Limb (tissue), 2 donors: ENCODE measurements around the gene ARHGAP15.

Source experiments
- DNase-seq, 2 donors: peaks; one replicate each; pipeline ENCODE4 v3.0.0-alpha.2; 2016; ENCODE audit errors: extremely low spot score in 2 of 2

Gene ARHGAP15

DNA sequence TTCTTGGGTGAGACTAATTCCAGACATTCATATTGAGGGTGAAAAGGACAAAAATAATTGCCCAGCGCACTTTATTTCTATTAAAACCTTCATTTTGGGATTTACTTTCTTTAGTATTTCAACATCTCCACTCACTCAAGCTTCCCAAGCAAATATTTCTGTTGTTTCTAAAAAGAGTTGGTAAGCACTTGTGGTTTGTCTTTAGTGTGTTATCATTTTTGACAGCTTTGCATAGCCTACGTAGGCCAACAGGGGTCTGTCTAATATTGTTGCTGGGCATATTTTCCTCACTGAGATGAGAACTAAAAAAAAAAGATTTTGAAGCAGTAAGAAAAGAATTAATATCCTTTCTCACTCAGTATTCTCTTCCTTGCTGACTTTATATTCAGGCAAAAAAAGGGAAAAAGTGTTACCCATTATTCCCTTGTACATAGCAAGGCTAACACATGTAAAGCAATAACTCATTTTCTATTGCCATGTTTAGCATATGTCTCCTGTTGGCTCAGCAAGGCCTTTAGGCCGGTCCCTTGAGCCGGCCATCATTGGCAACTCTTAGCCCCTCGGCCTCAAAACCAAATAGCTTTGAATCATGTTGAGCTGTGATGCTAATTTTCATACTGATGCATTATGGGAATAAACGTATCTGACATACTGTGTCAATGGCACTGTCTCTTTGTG, 494.2 kb downstream of the ARHGAP15 start:
- DNase-seq: no peak

DNA sequence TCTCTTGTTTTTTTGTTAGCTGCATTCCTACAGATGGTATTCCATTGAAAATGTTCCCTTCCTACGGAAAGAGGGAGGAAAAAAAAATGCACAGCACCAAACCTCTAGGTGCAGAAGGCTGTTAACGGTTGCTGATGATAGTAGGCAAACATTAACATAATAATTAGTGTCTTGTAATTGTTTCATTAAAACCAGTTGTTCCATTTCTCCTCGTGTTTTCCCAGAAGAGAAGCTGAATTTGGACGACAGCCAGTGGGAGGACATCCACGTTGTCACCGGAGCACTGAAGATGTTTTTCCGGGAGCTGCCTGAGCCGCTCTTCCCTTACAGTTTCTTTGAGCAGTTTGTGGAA, 494.7 kb downstream of the ARHGAP15 start:
- no peak for DNase-seq

DNA sequence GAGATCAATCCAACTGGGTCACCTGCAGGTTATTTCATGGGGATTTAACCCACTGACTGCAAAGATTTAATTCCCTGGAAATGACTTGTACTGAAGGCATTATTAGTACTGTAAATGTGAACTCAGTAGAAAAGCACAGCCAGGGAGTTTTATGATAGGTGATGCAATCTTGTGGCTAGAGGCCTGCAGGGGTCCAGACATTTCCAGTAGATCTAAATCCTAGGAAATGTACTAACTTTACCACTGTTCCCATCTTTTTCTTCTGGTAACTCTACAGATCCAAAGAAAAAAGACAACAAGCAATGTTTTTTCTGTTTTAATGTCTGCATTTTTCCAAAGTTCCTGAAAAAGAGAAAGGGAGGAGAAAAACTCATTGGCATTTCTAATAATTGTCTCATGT, 500.1 kb downstream of the ARHGAP15 start:
- no peak for DNase-seq

DNA sequence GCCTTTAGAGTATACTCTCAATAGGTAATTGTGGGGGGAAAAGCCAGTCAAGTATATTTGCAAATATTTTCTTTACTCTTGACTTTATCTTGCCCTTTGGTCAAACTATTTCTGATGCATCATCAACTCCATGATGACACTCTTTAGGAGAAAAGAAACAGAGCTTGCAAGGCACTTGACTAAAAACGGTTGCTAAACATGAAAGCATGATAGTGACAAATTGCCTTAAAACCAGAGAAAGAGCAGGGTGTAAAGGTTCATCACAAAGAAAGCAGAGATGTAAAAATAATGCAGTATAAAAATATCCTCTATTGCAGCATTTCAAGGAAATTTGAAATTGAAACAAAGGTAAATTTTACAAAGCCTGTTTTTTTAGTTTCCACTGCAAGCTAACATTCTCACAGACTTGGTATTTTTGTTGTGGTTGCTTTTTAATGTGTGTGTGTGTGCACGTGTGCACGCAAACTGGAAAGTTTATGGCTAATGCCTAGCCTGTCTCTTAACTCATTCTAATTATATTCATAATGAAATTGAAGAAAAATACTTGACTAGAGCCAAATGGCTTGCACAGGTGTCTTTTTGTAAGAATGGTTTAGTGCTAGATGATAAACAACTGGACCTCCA, 503.6 kb downstream of the ARHGAP15 start:
- no peak for DNase-seq

DNA sequence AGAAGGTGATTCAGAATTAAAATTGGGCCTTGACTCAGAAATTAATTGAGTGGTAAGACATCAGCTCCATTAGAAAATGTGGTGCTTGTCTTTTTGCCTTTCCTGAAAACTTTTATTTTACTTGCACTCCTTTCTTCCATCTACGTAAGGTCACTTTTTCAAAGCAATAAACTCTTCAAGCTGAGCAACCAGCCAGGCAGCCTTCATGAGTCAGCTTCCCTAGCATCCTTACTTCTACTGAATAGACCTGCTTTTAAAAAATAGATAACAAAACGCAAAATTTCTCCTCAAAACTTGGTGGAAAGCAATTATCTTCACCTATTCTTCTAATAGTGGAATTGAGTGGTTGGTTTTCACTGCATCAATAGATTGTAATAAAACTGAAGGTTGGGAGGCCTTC, 504.2 kb downstream of the ARHGAP15 start:
- DNase-seq: no peak

DNA sequence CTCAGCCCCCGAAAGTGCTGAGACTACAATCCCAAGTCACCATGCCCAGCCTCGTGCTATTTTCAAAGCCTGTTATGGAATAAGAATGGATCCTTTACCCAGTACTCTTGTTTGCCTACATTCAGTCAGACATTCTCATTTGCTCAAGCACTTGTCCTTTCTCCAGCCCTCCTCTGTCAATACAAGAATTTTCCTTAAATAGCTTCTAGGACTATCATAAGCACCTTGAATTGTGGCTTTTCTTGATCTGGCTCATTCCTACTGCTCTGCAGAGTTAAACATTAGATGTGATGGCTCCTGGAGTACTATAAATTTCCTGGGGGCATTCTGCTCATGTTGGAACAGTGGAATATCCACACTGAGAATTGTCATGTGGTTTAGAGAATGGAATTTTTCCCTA, 506.1 kb downstream of the ARHGAP15 start:
- DNase-seq: no peak

DNA sequence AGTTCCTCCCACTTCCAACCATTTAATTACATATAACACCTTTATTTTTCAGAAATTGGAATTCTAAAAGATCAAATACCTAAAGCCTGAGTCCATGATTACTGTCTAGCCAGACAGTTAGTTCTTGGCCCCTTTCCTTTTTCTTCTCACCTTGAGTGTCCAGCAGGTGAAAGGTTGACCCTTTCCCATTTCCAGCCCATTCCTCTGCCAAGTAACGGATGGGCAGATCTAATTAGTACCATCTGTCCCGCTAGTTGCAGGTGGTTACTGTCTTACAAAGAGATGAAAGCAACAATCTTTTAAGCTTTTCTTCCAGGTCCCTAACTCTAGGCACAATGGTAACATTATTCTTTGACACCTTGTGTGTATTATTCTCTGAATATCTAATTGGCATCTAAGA, 506.7 kb downstream of the ARHGAP15 start:
- no peak for DNase-seq

DNA sequence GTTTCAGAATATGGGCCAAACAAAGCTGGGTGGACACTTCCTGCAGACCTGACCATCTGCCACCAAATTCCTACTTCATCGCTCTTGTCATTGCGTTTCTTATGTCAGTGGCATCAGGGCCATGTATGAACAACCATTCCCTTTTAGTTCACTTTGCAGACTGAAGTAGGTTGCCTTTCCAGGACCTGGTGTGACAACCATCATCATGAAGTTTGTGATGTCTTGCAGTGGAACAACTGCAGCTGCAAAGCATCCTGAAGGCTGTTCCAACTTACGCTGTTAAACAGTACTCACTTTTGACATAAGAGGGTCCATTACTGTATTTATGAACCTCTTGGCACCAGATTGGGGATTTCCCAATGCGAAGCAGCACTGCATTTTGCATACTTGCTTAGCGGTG, 511.6 kb downstream of the ARHGAP15 start:
- no peak for DNase-seq

DNA sequence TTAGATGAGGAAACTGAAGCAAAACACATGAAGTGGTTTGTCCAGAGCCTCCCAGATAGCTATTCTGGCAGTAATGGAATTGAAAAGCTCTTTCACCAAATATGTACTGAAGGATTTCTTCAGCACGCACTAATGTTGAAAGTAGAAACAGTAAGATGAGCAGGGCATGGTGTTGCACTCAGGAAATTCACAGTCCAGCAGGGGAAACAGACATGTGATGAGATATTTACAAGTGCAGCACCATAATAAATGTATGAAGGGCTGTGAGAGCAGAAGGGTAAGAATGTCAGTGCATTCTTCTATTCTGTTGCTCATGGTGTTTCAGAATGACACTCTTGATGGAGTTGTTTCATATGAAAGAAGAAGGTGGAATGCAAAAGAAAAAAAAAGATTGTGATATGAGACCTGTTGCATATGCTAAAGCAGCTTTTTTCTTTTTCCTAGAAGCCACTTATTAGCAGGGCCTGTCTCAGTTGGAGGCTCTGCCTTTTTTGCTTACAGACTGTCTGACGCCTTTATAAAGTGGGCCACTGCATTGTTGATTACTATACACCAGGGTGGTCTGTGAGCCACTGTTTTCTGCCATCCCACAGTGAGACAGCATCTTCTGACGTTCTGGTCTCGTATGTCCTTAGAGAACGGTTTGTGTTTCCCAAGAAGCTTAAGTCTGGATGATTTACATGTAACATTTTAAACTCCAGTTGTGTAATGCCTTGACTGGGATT, 516.9 kb downstream of the ARHGAP15 start:
- DNase-seq: no peak

DNA sequence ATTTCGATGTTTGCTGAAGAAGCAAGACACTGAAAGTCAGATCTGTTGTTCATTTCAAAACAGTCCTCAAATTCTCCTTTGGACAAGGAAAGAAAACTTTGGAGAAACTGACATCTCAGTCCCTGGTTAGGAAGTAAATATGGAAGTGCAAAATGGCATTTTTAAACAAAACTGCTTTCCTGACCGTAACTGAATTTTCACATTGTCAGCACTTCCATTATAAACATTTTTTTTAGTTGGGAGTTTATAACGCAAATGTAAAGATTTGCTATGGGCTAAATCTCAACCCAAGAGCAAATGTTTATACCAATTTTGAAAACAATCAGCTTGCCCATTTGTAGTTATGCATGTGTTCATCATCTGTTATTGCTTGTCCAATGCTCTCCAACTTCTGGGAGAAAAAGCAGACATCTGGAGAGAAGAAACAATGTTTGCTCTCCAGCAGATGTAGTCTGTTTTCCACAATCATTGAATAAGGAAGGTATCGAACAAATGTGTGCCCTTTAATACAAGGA, 520.1 kb downstream of the ARHGAP15 start:
- DNase-seq: no peak

DNA sequence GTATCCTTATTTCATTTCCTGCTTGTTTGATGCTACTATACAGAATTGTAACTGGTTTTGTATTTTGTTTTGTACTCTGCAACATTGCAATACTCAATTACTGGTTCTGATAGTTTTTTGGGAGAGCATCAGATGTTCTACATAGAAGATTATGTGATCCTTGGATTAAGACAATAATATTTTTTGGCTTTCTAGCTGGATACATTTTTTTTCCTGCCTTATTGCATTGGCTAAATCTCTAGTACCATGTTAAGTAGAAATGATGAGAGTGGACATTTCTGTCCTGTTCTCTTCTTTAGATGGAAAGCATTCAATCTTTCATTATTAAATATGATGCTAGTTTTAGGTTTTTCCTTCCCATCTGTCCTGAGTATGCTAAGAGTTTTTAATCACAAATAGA, 523.5 kb downstream of the ARHGAP15 start:
- no peak for DNase-seq

DNA sequence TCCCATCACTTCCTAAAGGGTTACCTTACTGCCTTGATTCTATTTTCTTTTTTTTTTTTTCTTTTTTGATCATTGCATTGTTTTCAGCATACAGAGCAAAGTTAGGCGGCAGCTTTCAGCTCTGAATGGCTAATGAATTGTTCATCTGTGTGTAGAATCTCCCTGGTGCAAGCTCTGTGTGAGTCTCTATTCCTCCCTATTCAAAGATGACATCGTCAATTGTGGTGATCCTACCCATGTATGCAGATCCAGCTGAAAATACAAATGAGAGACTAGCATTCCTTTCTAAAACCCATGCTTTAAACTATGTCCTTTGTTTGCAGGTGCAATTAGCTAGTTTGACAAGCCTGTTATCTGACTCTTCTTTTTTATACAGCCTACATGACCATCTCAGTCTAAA, 539.0 kb downstream of the ARHGAP15 start:
- DNase-seq: no peak

DNA sequence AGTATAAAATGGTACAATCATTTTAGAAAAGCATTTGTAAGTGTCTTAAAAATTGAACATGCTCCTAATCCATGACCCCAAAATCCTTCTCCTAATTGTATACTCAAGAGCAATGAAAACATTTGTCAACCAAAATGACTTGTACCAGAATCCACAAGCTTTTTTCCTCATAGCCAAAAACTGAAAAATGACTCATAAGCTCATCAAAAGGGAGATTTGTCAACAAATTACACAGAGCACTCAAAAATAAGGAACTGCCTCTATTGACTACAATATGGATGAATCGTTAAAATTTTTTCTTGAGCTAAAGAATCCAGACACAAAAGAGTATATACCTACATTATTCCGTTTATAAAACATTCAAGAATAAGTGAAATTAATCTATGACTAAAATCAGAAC, 544.8 kb downstream of the ARHGAP15 start:
- DNase-seq: no peak

DNA sequence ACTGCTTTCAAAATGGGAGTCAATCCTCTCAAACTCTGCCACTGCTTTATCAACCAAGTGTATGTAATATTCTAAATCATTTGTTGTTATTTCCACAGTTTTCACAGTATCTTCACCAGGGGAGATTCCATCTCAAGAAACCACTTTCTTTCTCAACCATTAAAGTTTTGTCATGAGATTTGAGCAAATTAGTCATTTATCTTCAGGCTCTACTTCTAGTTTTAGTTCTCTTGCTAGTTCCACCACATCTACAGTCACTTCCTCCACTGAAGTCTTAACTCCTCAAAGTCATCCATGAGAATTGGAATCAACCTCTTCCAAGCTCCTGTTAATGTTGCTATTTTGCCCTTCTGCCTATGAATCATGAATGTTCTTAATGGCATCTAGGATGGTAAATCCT, 545.8 kb downstream of the ARHGAP15 start:
- DNase-seq: no peak

DNA sequence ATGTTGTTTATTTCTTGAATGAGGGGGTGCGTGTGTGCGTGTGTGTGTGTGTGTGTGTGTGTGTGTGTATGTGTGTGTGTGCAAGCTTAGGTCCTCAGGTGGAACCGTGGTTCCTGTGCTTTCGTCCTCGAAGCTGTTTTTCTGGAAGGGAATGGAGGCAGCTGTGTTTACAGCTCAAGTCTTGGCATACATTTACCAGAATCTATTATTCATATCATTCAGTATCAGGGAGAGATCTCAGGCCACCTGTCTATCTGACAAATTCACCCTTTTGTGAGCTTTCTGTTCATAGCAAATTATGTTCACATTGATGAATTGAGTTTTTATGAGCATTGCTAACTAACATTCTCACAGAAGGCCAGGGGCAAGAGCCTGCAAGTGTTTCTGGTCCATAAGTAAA, 550.4 kb downstream of the ARHGAP15 start:
- DNase-seq: no peak

DNA sequence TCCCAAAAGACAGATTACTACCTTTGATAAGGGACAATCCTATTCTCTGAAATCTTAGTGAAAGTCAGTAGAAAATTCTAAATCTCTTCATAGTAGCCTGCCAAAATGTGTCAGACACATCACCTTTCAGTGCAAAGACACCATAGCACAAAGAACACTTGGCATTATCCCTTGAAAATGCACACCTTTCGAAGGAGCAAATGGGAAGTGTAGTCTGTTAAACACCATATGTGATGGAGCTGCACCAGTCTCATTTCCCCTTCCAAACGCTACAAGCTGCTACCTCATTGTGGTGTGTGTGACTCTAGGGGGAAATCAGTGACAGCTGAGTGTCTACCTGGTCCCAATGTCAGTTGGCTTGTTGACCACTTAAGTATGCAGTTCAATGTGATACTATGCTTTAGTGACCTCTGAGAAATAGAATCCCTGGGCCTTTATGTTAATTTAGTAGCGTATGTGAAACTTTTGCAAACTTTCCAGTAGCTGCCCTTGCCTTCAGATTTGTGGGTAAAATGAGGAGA, 551.7 kb downstream of the ARHGAP15 start:
- DNase-seq: no peak

DNA sequence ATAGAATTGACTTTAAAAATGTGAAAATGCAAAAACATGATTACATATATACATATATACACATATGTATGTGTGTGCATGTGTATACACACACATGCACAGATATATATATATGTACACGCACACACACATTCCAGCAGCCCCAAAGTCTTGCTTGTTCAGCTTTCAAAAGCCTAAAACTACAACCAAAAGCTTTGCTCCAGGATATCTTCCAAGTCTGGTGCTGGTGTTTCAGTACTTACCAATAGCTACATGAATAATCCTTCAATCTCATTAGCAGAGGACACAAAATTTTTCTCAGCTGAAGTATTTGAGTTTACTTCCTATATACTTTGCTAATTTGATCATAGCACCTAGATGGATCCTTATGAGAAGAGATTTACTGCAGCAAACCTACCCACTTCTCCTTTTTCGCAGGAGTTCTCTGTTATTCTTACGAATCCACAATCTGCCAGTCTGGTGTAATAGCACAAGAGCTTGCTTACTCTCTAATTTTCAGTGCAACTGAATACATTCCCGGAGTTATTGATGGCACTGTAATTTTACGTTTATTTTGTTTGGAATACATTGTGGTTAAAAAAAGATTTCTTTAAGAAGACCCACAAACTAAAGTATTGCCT, 553.3 kb downstream of the ARHGAP15 start:
- DNase-seq: no peak

DNA sequence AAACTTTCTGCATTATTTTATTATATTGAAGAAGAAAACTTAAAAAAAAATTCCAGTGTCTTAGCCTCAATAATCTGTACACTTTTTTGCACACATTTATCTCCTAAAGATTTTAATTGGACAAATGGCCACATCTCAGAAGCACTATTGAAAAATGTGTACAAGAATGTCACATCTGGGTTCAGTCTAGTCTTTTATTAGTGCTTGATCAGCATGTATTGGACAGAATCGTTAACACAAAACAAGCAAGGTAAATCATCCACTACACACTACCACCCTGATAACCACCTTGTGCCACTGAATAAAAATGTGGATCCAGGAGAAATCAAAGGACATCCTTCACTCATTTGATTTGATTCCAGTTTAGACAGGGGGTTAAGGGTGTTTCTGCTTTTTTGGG, 554.8 kb downstream of the ARHGAP15 start:
- no peak for DNase-seq

DNA sequence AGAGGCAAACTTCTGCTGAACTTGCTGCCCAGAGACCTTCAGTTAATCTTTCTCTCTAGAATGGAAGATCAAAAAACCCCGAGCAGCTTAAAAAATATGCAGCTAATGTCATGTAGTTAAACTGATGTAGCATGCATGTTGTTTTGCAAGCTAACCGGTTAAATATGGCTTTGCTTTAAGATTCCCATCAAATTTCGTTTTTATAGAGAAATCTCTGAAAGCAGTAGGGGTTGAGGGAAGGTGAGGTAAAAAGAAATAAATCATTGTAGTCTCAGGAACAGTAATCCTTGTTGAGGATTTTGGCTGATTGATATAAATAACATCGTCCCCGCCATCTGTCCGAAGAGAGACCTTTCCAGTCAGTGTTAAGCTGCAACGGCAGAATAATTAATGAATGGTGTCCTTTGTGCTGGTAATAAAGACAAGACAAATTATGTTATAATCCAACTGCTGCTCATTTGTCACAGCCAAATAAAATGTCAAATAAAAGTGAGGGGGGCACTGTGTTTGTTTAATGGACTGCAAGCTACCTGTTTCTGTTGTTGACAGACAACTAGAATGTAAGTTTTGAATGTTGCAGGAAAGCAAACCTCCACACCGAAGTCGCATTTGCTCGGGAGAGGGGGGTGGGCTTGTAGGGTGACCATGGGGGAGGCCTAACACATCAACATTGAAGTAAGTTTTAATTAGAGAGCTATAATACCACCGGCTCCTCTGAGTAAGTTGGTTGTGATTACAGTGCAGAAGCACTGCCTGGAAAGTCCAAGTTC, 555.5 kb downstream of the ARHGAP15 start:
- DNase-seq: no peak

DNA sequence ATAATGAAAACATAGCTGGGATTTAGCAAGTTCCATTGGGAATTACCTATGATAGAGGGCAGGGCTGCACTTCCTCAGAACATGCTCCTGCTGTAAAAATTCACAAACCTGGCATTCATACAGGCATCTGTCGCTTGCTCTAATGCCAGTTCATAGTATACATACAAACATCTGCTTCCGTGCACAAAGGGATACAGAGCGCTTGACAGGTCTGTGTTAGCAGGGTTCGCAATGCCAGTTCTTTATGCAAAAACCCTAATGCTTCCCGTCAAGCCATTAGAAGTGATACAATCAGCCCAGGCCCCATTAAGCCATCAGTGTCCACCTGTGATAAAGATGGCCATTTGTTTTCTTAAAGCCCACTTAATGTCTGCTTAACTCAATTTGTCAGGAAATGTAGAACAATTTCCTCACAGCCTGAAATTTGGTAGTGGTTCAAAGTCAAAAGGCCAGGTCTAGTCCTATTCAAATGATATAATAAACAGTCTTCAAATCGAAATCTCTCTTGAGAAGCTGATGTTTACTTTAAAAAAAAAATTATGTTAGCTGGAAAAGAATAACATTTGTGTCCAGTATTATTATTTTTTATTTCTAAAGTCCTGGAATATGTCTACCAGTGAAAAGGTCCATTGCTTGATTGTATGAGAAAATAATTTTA, 556.3 kb downstream of the ARHGAP15 start:
- peak; percentile 40 to 53 for DNase-seq
